ENCODE results near the gene COL10A1. TPM values are rescaled to one million over a fixed set of nuclear protein-coding genes. Genes with fewer than 3 reads are reported as not detected.

Gene COL10A1
- total RNA-seq, 1 donor from 2014 or later: 3.3 TPM

- intact Hi-C loops (cut with DNase I): no loop called here
- no peak for DNase-seq (ENCODE audit: low spot score)
Measured at GRCh38 chr6:116133453-116133852, 7.5 kb upstream of the COL10A1 start.

GRCh38 chr6:116127771-116128493, 2.0 kb upstream of the COL10A1 start:
- no peak for DNase-seq (ENCODE audit: low spot score)
- intact Hi-C loops (cut with DNase I): loop anchor here (10.0 kb wide), 1 partner anchor 67 kb away; no protein-coding TSS in a partner anchor

- DNase-seq (ENCODE audit: low spot score): no peak
Measured at GRCh38 chr6:116120430-116120829, 5.5 kb downstream of the COL10A1 start.

GRCh38 chr6:116118608-116119007, 7.3 kb downstream of the COL10A1 start:
- intact Hi-C loops (cut with DNase I): no loop called here
- no peak for DNase-seq (ENCODE audit: low spot score)

More at GRCh38 chr6:116120430-116120829, 5.5 kb downstream of the COL10A1 start:
- intact Hi-C loops (cut with DNase I): loop anchor here (10.0 kb wide), 1 partner anchor 74 kb away; no protein-coding TSS in a partner anchor

GRCh38 chr6:116115781-116116180, 10.2 kb downstream of the COL10A1 start:
- no peak for DNase-seq (ENCODE audit: low spot score)
- intact Hi-C loops (cut with DNase I): no loop called here

- intact Hi-C loops (cut with DNase I): no loop called here
Measured at GRCh38 chr6:116113386-116113785, 12.5 kb downstream of the COL10A1 start.

GRCh38 chr6:116111552-116112528, 14.1 kb downstream of the COL10A1 start:
- DNase-seq (ENCODE audit: low spot score): no peak

More at GRCh38 chr6:116113386-116113785, 12.5 kb downstream of the COL10A1 start:
- no peak for DNase-seq (ENCODE audit: low spot score)

GRCh38 chr6:116108836-116109235, 17.1 kb downstream of the COL10A1 start:
- DNase-seq (ENCODE audit: low spot score): no peak
- intact Hi-C loops (cut with DNase I): no loop called here

More at GRCh38 chr6:116111552-116112528, 14.1 kb downstream of the COL10A1 start:
- intact Hi-C loops (cut with DNase I): no loop called here

- no peak for DNase-seq (ENCODE audit: low spot score)
- intact Hi-C loops (cut with DNase I): no loop called here
Measured at GRCh38 chr6:116106146-116106545, 19.8 kb downstream of the COL10A1 start.

- intact Hi-C loops (cut with DNase I): no loop called here
Measured at GRCh38 chr6:116105247-116105646, 20.7 kb downstream of the COL10A1 start.

GRCh38 chr6:116104636-116105035, 21.3 kb downstream of the COL10A1 start:
- DNase-seq (ENCODE audit: low spot score): no peak
- intact Hi-C loops (cut with DNase I): no loop called here

More at GRCh38 chr6:116105247-116105646, 20.7 kb downstream of the COL10A1 start:
- no peak for DNase-seq (ENCODE audit: low spot score)

- no peak for DNase-seq (ENCODE audit: low spot score)
- intact Hi-C loops (cut with DNase I): no loop called here
Measured at GRCh38 chr6:116102873-116103272, 23.1 kb downstream of the COL10A1 start.

- no peak for DNase-seq (ENCODE audit: low spot score)
- intact Hi-C loops (cut with DNase I): loop anchor here (2.0 kb wide), 1 partner anchor 91 kb away; no protein-coding TSS in a partner anchor
Measured at GRCh38 chr6:116101790-116102189, 24.1 kb downstream of the COL10A1 start.

GRCh38 chr6:116101302-116101718, 24.6 kb downstream of the COL10A1 start:
- DNase-seq (ENCODE audit: low spot score): no peak
- intact Hi-C loops (cut with DNase I): loop anchor here (2.0 kb wide), 1 partner anchor 91 kb away; no protein-coding TSS in a partner anchor

GRCh38 chr6:116100419-116101301, 25.3 kb downstream of the COL10A1 start, which contains the start of gene NT5DC1:
Gene NT5DC1 (plus strand): TSS chr6:116100853. CDS start chr6:116100931, 78 bp downstream.
- peak; percentile 92 for DNase-seq (ENCODE audit: low spot score)
- intact Hi-C loops (cut with DNase I): loop anchor here (2.0 kb wide), 1 partner anchor 90 kb away; no protein-coding TSS in a partner anchor

GRCh38 chr6:116099036-116099435, 26.9 kb downstream of the COL10A1 start:
- intact Hi-C loops (cut with DNase I): no loop called here
- DNase-seq (ENCODE audit: low spot score): no peak

GRCh38 chr6:116096979-116097816, 28.7 kb downstream of the COL10A1 start:
- intact Hi-C loops (cut with DNase I): no loop called here
- no peak for DNase-seq (ENCODE audit: low spot score)
